GM20000 (cell line): ENCODE measurements around the gene FGFBP3.

Experiments used
- DNase-seq: peaks from one replicate; pipeline ENCODE4 v3.0.0; 2012; ENCODE audit warnings: low spot score
- CTCF ChIP-seq: IDR thresholded peaks from 2 replicates; pipeline ENCODE4 v1.5.1; 2012; ENCODE audit warnings: mild to moderate bottlenecking, control low read depth; ENCODE audit errors: extremely low read depth, missing control alignments

FGFBP3 gene

GRCh38 chr10:91856637-91857036 lies 52.6 kb downstream of the FGFBP3 start:
- TF ChIP-seq CTCF: no peak
- no peak for DNase-seq
